ENCODE measurements around the gene HYPK.

HYPK gene, protein sequence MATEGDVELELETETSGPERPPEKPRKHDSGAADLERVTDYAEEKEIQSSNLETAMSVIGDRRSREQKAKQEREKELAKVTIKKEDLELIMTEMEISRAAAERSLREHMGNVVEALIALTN

DNA sequence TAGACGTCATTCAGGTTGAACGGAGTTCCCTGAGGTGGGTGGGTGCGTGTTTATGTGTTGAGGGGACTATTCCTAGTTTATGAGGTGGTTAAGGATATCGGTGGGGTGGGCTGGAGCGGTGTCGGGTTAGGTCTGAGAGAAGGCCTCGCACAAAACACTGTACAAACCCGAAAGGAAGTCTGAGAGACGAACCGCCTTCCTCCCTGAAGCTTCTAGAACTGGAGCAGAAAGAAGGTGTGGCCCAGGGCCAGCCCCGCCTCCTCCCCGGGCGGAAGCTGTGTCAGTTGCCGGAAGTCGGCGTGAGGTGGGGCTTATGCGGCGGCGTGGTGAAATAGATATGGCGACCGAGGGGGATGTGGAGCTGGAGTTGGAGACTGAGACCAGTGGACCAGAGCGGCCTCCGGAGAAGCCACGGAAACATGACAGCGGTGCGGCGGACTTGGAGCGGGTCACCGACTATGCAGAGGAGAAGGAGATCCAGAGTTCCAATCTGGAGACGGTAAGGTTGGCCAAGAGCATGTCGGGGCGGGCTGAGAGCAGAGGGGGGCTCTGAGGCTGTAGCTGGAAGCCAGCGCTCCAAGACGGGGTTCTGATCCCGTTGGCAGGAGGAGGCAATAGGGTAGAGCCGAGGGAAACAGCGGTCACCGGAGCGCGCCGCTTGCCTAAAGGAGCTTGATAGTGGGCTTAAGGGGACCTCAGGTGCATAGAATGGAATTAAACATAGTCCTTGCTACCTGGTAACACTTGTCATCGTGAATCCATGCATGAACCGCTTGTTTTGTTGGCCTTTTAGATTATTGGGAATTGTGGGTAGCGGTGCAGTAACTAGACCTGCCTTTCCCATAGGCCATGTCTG is at the start of gene HYPK:
HYPK (plus strand) TSS at position 314 of the 856 bp plus-strand sequence; CDS start at position 338, 24 bp downstream.
- TF ChIP-seq, protein P1, sequence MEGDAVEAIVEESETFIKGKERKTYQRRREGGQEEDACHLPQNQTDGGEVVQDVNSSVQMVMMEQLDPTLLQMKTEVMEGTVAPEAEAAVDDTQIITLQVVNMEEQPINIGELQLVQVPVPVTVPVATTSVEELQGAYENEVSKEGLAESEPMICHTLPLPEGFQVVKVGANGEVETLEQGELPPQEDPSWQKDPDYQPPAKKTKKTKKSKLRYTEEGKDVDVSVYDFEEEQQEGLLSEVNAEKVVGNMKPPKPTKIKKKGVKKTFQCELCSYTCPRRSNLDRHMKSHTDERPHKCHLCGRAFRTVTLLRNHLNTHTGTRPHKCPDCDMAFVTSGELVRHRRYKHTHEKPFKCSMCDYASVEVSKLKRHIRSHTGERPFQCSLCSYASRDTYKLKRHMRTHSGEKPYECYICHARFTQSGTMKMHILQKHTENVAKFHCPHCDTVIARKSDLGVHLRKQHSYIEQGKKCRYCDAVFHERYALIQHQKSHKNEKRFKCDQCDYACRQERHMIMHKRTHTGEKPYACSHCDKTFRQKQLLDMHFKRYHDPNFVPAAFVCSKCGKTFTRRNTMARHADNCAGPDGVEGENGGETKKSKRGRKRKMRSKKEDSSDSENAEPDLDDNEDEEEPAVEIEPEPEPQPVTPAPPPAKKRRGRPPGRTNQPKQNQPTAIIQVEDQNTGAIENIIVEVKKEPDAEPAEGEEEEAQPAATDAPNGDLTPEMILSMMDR (IDR thresholded peaks at IDR 0.05; ENCODE audit: low read depth, low read length): no peak
- DNase-seq (ENCODE audit: low read depth in 2 of 2): peak; percentile 89 to 93
- peak within 1 kb of the TSS; percentile 96 for H3K4me3 ChIP-seq (replicated peaks in 1 of 2; ENCODE audit: low read depth in 2 of 2, low read length in 2 of 2)

DNA sequence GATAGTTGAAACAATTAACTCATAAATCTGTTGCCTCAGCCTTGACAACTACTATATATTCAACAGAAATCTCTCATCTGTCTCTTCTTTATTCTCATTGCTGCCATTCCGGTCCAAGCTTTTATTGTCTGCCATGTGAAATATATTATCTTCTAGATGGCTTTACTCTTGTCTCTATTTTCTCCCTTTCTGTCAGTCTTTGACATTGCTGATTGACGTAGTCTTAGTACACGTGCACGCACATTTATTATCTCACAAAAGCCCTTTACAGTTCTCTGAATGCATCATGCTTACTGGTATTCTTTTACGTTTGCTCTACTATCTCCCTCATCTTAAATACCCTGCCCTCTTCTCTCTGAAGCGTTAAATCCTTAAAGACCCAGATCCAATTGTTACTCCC is 48.5 kb upstream of the HYPK start:
- TF ChIP-seq, protein P1 (IDR thresholded peaks at IDR 0.05; ENCODE audit: low read depth, low read length): no peak

DNA sequence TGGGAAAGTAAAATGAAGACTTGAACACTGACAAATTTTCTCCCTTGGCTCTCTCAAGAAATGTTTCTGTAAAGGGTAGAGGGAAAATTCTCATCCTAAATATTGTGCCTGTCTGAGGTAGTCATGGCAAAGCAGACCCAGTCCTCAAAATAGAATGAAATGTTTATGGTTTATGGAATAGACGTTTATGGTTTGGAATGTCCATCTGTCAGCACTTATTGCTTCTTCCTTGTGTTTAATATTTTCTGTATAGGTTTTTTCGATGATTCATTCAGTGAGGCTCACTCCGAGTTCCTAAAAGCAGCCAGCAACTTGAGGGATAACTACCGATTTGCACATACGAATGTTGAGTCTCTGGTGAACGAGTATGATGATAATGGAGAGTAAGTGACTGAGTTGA is 37.6 kb upstream of the HYPK start:
- TF ChIP-seq, protein P1 (IDR thresholded peaks at IDR 0.05; ENCODE audit: low read depth, low read length): no peak
- no peak for DNase-seq (ENCODE audit: low read depth in 2 of 2)

More for the DNA sequence above, 48.5 kb upstream of the HYPK start:
- H3K4me3 ChIP-seq (replicated peaks in 1 of 2; ENCODE audit: low read depth in 2 of 2, low read length in 2 of 2): no peak overlapping the region
- no peak for DNase-seq (ENCODE audit: low read depth in 2 of 2)

DNA sequence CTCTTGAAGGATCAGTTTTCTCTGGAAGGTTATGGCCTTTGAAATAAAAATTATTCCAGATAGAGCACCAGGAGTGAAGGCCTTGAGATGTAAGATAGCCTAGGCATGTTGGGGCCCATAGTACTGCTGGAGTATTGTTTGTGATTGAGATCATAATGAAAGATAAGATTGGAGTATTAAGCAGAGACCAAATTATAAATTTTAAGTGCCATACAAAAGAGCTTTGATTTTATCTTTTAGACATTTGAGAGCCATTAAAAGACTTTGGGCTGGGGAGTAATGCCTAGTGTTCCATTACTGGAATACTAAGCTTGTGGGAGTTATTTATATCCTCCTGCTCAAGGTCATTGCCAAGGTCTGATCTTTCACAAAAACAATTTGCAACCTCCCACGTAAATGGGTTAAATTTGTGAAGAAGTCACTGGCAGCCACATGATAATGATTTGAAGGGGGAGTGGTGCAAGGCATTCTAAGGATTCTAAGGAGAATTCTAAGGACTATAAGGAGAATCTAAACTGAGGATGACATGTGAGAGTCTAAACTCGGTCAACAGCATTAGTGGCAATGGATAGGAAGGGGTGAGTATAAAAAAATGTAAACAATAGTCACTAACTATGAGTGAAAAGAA is 36.5 kb upstream of the HYPK start:
- TF ChIP-seq, protein P1 (IDR thresholded peaks at IDR 0.05; ENCODE audit: low read depth, low read length): no peak
- DNase-seq (ENCODE audit: low read depth in 2 of 2): no peak
- H3K4me3 ChIP-seq (replicated peaks in 1 of 2; ENCODE audit: low read depth in 2 of 2, low read length in 2 of 2): no peak overlapping the region

More for the DNA sequence above, 37.6 kb upstream of the HYPK start:
- H3K4me3 ChIP-seq (replicated peaks in 1 of 2; ENCODE audit: low read depth in 2 of 2, low read length in 2 of 2): no peak overlapping the region

DNA sequence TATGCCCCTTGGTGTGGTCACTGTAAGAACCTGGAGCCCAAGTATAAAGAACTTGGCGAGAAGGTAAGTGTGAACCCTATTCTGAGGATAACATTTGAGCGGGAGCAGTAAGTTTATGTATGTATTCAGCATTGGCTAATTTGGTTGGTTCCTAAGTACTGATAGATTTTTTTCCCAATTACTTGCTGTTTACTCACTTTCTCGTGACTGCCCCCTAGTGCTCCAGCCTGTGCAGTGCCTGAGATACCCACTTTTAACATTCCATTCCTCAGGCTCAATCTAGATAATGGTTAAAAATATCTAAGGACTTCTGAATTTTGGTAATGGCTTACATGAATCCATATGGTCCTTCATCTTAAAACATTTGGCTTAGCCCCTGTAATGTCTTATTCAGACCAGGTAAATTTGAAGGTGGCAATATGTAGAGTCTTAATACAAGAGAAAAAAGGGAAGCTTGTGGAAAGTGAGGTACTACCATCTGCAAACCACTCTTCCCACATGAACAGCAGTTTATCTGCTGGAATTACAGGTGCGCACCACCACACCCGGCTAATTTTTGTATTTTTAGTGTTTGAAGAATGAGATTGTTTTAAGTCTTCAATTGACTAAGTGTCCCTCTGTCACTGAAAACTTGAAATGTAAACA is 30.7 kb upstream of the HYPK start:
- H3K4me3 ChIP-seq (replicated peaks in 1 of 2; ENCODE audit: low read depth in 2 of 2, low read length in 2 of 2): no peak overlapping the region
- DNase-seq (ENCODE audit: low read depth in 2 of 2): peak; percentile 75 to 77
- TF ChIP-seq, protein P1 (IDR thresholded peaks at IDR 0.05; ENCODE audit: low read depth, low read length): peak; percentile 91

DNA sequence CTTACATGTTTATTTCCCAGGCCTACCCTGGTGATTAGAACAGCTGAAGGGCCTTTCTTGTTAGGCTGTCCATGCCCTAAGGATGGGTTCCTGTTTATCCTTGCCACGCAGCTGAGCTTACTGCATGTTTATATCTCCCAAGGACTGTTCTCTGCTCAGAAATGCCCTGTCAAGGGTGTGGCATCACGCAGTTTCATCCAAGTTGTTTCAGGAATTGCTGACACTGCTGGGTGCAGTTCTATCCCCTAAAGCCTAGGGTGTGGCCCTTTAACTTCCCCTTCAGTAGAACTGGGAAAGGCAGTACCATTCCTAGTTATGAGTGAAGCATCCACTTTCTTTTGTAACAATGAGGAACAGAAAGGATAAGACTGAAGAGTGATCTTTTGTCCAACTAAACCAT is 28.6 kb upstream of the HYPK start:
- no peak for DNase-seq (ENCODE audit: low read depth in 2 of 2)
- H3K4me3 ChIP-seq (replicated peaks in 1 of 2; ENCODE audit: low read depth in 2 of 2, low read length in 2 of 2): no peak overlapping the region
- TF ChIP-seq, protein P1 (IDR thresholded peaks at IDR 0.05; ENCODE audit: low read depth, low read length): no peak
